Stimulated activated CD8-positive, alpha-beta memory T cell treated with anti-CD3 and anti-CD28 coated beads, Interleukin-15, amount 100 ng/mL, for 24 hours (primary cell): ENCODE results near the gene SERPINF2.
"Not testable (repeated sequence)": the region's sequence is repeated elsewhere in the genome, so short reads cannot be mapped to it uniquely, and the experiment has no call there.

Experiments used
- DNase-seq: peaks from one replicate; pipeline ENCODE4 v3.0.0-alpha.2; 2020; ENCODE audit warnings: low read depth

SERPINF2 gene

GRCh38 chr17:1742371-1743087, at the start of gene SERPINF2:
TSS of gene SERPINF2 (plus strand) at chr17:1742871. CDS start at chr17:1744996, 2,125 bp downstream.
- DNase-seq, result no peak

- DNase-seq, result no peak
These were observed 49.3 kb upstream of the SERPINF2 start for GRCh38 chr17:1693339-1693738.

- DNase-seq, result no peak
These were observed 47.3 kb upstream of the SERPINF2 start for GRCh38 chr17:1695365-1695764.

GRCh38 chr17:1697681-1698080, 45.0 kb upstream of the SERPINF2 start:
- no peak for DNase-seq

GRCh38 chr17:1699891-1700290, 42.8 kb upstream of the SERPINF2 start:
- DNase-seq, result not testable (repeated sequence)

- no peak for DNase-seq
These were observed 39.6 kb upstream of the SERPINF2 start for GRCh38 chr17:1703063-1703462.

- DNase-seq, result no peak
These were observed 37.7 kb upstream of the SERPINF2 start for GRCh38 chr17:1705004-1705403.

GRCh38 chr17:1707107-1707506, 35.6 kb upstream of the SERPINF2 start:
- no peak for DNase-seq

- DNase-seq, result not testable (repeated sequence)
These were observed 33.8 kb upstream of the SERPINF2 start for GRCh38 chr17:1708791-1709346.

GRCh38 chr17:1709403-1709951, 33.2 kb upstream of the SERPINF2 start:
- no peak for DNase-seq

- DNase-seq, result no peak
These were observed 32.5 kb upstream of the SERPINF2 start, which contains the start of gene TLCD2 for GRCh38 chr17:1709971-1710806. TSS of gene TLCD2 (minus strand) at chr17:1710377. CDS start at chr17:1710242, 135 bp downstream.

GRCh38 chr17:1710807-1711553, 31.7 kb upstream of the SERPINF2 start:
- DNase-seq, result no peak

GRCh38 chr17:1711804-1712203, 30.9 kb upstream of the SERPINF2 start:
- no peak for DNase-seq

GRCh38 chr17:1712271-1712670, 30.4 kb upstream of the SERPINF2 start:
- DNase-seq, result no peak

GRCh38 chr17:1713160-1713877, 29.4 kb upstream of the SERPINF2 start:
- DNase-seq, result no peak

GRCh38 chr17:1713878-1714426, 28.7 kb upstream of the SERPINF2 start:
- DNase-seq, result no peak

GRCh38 chr17:1714427-1714979, 28.2 kb upstream of the SERPINF2 start:
- DNase-seq, result no peak

- DNase-seq, result peak; percentile 23
These were observed 27.5 kb upstream of the SERPINF2 start for GRCh38 chr17:1714980-1715802.

GRCh38 chr17:1715803-1716075, 26.9 kb upstream of the SERPINF2 start:
- DNase-seq, result no peak
